PC-9 (cell line): ENCODE measurements around the gene FAH.

Experiments used
- CTCF ChIP-seq: fragments of 200-600 bp; sonication (generic); conservative IDR thresholded peaks from 2 replicates; pipeline ENCODE4 v1.6.1; 2017; ENCODE audit warnings: mixed run types, antibody characterized with exemption, mild to moderate bottlenecking, moderate library complexity
- EZH2 ChIP-seq: fragments of 200-600 bp; sonication (generic); IDR thresholded peaks from 2 replicates; pipeline ENCODE4 v1.8.0; 2017; ENCODE audit warnings: antibody characterized with exemption, low read depth

- TF ChIP-seq CTCF (no peak), EZH2 (no peak)
Observed at GRCh38 chr15:80106051-80106450, 46.7 kb upstream of the FAH start.
